Activated T-helper 17 cell treated with anti-CD3 and anti-CD28 coated beads, Interleukin-2, amount 50 U/mL, for 72 hours (primary cell): Measurements from ENCODE around the gene NCKAP5. TPM values are rescaled to one million over a fixed set of nuclear protein-coding genes. Genes with fewer than 3 reads are reported as not detected.

Experiments
- ATAC-seq: fragments of 150-1000 bp; cut with Tn5 transposase; replicated peaks from 2 replicates; pipeline ENCODE4 v1.10.0; 2021; ENCODE audit warnings: mild to moderate bottlenecking, moderate library complexity
- H3K27ac Mint-ChIP-seq: one replicate; pipeline ENCODE4 v1.8.0; 2022; ENCODE audit warnings: mixed read lengths
- H3K27me3 Mint-ChIP-seq: one replicate; pipeline ENCODE4 v1.8.0; 2022; ENCODE audit warnings: mixed read lengths
- H3K36me3 Mint-ChIP-seq: one replicate; pipeline ENCODE4 v1.8.0; 2022; ENCODE audit warnings: low read depth, mild to moderate bottlenecking, mixed read lengths
- H3K4me1 Mint-ChIP-seq: one replicate; pipeline ENCODE4 v1.8.0; 2022; ENCODE audit warnings: mixed read lengths
- H3K4me3 Mint-ChIP-seq: one replicate; pipeline ENCODE4 v1.8.0; 2022; ENCODE audit warnings: mild to moderate bottlenecking, mixed read lengths
- H3K9me3 Mint-ChIP-seq: one replicate; pipeline ENCODE4 v1.8.0; 2022; ENCODE audit warnings: mixed read lengths
- total RNA-seq, 2 donors: library from RNA; stranded (reverse); gene quantifications; one replicate each; pipeline ENCODE4 v1.2.3, GENCODE V29; 2022

The NCKAP5 gene
- total RNA-seq, 2 donors from 2014 or later: not detected

DNA sequence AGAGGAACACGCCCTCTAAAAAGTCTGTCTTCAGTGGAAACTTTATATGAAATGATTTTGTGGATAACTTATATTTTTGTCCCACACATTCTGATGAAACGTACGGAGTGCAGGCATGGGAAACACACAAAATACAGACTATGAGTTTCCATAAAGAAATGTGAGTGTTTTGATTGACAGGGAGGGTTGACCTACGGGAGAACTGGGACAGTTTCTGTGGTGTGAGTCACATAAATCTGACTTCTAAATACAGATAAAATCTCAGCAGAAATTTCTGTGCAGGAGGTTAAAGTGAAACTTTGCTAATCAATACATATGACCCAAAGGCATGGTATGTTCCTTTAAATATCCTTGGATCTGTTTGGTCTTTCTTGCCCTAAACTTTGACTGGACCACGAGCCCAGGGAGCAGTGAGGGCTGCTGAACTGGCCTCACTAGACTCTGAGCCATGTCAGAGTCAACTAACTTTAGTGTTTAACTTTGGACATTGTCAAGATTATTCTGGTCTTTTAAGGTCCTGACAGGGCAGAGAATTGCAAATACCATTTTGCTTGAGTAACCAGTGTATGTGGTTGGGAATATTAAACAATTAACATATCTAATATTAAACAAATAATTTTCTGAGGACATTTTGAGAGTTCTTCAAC, 691.4 kb downstream of the NCKAP5 start:
- Mint-ChIP-seq H3K4me3 (no peak overlapping the region), H3K27ac (no peak overlapping the region), H3K36me3 (no peaks in the 10 kb centered on the region), H3K27me3 (no peaks in the 10 kb centered on the region), H3K4me1 (no peaks in the 10 kb centered on the region), H3K9me3 (peaks cover 5% of the 10 kb centered on the region)
- no peak for ATAC-seq

DNA sequence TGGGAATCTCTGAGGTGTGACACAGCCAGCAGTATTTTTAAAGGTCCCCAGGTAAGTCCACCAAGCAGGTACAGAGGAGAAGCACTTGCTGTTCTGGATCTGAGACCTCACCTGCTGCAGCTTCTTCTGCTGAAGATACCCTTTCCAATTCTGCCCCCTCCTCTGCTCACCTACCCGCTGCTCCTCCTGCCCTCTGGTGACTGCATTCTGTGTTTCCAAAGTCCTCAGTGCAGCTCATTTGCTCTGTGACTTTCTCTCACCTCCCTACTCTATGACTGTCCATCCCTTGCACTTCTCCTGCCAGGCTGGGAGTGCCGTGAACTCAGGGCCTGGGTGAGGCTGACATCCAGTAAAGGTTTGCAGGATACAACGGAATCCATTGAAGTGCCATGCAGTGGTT, 693.1 kb downstream of the NCKAP5 start:
- H3K27me3 Mint-ChIP-seq: no peaks in the 10 kb centered on the region
- H3K9me3 Mint-ChIP-seq: peaks cover 5% of the 10 kb centered on the region
- H3K4me3 Mint-ChIP-seq: no peak overlapping the region
- no peak overlapping the region for H3K27ac Mint-ChIP-seq
- no peaks in the 10 kb centered on the region for H3K36me3 Mint-ChIP-seq
- no peak for ATAC-seq
- H3K4me1 Mint-ChIP-seq: no peaks in the 10 kb centered on the region

DNA sequence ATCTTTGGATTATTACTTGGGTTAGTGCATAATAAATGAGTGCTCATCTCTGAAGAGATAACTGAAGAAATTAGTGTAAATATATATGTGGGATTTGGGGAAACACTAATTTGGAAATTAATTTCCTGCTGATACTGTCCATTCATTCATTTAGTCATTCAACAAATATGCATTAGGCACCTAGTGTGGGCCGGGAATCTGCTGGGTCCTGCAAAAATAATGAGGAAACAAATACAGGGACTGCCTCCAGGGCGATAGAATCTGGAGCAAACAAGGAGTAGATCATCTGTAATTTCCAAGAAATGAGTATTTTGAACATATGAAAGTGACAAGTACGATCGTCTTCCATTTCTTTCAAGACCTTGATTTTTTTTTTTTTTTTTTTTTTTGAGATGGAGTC, 694.5 kb downstream of the NCKAP5 start:
- no peak for ATAC-seq
- no peak overlapping the region for H3K27ac Mint-ChIP-seq
- no peak overlapping the region for H3K4me3 Mint-ChIP-seq
- H3K4me1 Mint-ChIP-seq: no peaks in the 10 kb centered on the region
- no peaks in the 10 kb centered on the region for H3K27me3 Mint-ChIP-seq
- no peaks in the 10 kb centered on the region for H3K36me3 Mint-ChIP-seq
- H3K9me3 Mint-ChIP-seq: peaks cover 5% of the 10 kb centered on the region

DNA sequence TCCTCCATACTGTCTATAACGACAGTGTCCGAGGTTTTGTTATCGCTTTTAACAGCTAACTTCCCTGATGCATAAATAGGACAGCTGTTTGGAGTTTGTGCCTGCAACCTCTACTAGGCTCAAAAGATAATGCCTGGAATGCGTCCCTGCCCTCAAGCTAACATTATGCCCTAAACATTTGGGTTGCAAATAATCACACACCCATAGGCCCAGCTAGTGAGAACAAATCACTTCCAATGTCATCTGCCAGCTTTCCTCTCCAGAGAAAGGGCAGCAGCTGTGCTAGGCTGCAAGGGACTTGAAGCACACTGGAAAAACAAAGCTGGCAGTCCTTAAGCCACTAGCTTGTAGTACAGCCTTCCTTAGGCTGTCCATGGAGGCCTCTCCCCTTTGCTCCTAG, 696.4 kb downstream of the NCKAP5 start:
- no peak overlapping the region for H3K27ac Mint-ChIP-seq
- no peaks in the 10 kb centered on the region for H3K4me1 Mint-ChIP-seq
- no peaks in the 10 kb centered on the region for H3K9me3 Mint-ChIP-seq
- no peak overlapping the region for H3K4me3 Mint-ChIP-seq
- no peaks in the 10 kb centered on the region for H3K27me3 Mint-ChIP-seq
- no peaks in the 10 kb centered on the region for H3K36me3 Mint-ChIP-seq
- no peak for ATAC-seq

DNA sequence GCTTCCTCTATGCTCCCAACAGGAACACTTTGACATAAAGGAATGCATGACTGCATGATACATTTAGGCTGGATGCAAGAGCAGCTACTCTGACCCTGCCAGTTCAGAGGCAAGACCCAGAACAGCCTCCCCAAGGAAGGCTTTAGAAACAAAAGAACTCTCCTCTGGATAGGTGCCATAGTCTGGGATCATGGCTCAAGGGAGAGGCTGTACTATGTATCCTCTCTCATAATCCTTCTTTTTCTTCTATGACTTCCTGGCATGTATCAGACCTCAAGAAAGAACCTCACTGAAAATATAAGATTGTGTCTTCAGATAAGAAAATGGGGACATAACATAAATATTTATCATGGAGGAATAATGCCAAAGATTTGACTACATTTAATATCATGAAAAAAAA, 704.3 kb downstream of the NCKAP5 start:
- no peak for ATAC-seq
- no peak overlapping the region for H3K4me3 Mint-ChIP-seq
- peaks cover 9% of the 10 kb centered on the region for H3K9me3 Mint-ChIP-seq
- no peak overlapping the region for H3K27ac Mint-ChIP-seq
- no peaks in the 10 kb centered on the region for H3K36me3 Mint-ChIP-seq
- no peaks in the 10 kb centered on the region for H3K4me1 Mint-ChIP-seq
- H3K27me3 Mint-ChIP-seq: no peaks in the 10 kb centered on the region

DNA sequence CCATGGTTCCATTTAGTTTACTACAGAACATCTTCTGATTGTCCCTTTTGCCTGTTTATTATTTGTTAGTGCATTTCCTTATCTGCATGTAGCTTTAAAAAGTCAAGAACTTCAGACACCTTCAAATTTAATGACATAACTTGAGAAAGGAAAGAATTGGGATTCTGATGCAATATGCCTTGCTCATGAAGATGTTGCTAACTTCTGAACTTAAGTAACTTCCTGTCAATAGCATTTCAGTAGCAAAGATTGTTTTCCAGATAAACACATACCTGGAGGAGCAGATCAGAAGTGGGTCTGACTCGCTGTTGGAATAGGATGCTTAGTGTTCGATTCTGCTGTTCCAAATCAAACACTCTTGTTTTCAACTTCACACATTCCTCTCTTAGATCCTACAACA, 708.0 kb downstream of the NCKAP5 start:
- Mint-ChIP-seq H3K4me1 (no peaks in the 10 kb centered on the region), H3K27ac (no peak overlapping the region), H3K27me3 (no peaks in the 10 kb centered on the region), H3K4me3 (no peak overlapping the region), H3K36me3 (no peaks in the 10 kb centered on the region), H3K9me3 (peaks cover 13% of the 10 kb centered on the region)
- ATAC-seq: no peak

DNA sequence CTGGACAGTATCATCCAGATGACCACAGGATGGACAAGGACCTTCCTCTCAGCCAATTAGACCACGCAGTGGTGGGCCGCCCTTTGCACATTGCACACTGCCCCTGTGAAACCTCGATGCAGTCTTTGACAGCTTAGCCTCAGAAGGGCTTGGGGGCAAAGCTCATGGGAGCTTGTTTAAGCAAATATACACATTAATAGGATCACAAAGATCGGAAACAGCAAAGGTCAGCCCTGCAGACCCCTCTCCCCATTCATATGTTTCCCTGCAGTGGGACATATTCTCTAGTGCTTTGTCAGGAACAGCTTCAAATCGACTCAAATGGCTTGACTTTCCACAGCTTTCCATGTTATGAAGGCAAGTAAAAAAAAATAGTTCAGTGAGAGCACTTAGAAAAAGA, 708.7 kb downstream of the NCKAP5 start:
- Mint-ChIP-seq H3K4me1 (no peaks in the 10 kb centered on the region), H3K9me3 (peaks cover 13% of the 10 kb centered on the region), H3K27ac (no peak overlapping the region), H3K27me3 (no peaks in the 10 kb centered on the region), H3K4me3 (no peak overlapping the region), H3K36me3 (no peaks in the 10 kb centered on the region)
- ATAC-seq: no peak

DNA sequence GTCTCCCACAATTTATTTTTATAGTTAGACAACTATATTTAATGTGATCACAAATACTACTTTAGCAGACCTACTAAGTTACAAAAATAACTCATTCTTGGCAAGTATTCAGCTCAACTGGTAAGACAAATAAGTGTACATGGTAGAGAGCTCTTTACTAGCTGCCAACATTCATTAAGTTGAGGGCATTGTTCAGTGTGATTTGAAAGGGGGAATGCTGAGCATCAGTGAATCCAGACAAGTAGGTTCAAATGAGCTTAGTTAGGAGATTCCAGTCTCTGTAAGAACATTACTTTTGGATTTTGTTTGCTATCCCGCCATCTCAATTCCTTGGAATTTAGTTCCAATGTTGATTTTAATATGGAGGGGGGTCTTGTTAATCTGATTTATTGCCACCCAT, 710.9 kb downstream of the NCKAP5 start:
- no peaks in the 10 kb centered on the region for H3K4me1 Mint-ChIP-seq
- H3K27me3 Mint-ChIP-seq: no peaks in the 10 kb centered on the region
- peaks cover 13% of the 10 kb centered on the region for H3K9me3 Mint-ChIP-seq
- H3K4me3 Mint-ChIP-seq: no peak overlapping the region
- H3K36me3 Mint-ChIP-seq: no peaks in the 10 kb centered on the region
- no peak for ATAC-seq
- no peak overlapping the region for H3K27ac Mint-ChIP-seq

DNA sequence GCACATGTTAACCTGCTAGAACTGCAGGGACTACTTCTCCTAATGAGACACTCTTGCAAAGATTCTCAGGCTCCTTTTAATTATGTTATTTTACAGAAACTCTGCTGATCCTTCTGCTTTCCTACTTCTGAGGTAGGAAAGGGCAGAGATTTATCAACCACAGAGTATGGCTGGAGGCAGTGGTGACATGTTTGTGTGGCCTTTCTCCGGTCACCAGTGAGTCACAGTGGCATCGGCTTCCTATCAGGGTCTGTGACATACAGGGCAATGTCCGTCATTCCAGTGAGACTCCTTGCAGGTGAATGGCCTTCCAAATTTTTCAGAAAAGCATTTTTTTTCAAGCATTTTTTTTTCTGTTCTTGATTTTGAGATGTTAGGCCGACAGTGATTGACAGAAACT, 717.6 kb downstream of the NCKAP5 start:
- Mint-ChIP-seq H3K36me3 (no peaks in the 10 kb centered on the region), H3K9me3 (no peaks in the 10 kb centered on the region), H3K27me3 (peaks cover 6% of the 10 kb centered on the region), H3K4me1 (no peaks in the 10 kb centered on the region), H3K27ac (no peak overlapping the region), H3K4me3 (no peak overlapping the region)
- no peak for ATAC-seq

DNA sequence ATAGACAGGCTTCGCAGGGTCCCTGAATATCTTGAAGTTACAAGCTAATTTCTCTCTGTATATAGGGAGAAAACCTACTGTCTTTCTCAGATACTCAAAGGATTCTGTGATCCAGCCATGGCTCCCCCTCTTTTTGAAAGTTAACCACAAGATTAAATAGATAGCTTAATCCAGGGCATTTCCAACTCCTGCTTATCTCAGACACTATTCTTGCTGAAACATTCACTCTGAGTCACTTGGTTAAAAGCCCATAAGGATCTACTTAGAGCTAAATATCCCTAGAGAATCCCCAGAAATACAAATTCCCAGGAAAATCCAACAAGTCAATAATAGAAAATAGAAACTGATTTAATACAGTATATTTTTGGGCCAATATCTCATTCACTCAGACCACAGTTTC, 719.1 kb downstream of the NCKAP5 start:
- H3K4me1 Mint-ChIP-seq: no peaks in the 10 kb centered on the region
- no peak overlapping the region for H3K4me3 Mint-ChIP-seq
- ATAC-seq: no peak
- no peak overlapping the region for H3K27ac Mint-ChIP-seq
- H3K27me3 Mint-ChIP-seq: peaks cover 6% of the 10 kb centered on the region
- no peaks in the 10 kb centered on the region for H3K36me3 Mint-ChIP-seq
- no peaks in the 10 kb centered on the region for H3K9me3 Mint-ChIP-seq

DNA sequence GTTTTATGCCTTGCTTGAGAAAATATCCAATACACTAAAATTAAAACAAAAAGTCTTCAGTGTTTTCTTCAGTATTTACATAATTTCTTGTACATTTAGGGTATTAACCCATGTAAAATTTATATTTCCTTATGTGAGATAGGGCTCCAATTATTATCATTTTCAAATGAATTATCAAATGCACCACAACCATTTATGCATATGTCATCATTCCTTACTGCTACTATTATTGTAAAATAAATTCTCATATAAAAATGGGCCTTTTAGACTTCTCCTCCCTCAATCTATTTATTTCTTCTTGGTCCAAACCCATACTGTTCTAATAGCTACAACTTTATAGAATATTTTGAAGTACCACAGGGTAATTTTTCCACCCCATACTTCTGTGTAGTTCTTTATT, 722.9 kb downstream of the NCKAP5 start:
- no peak overlapping the region for H3K4me3 Mint-ChIP-seq
- no peaks in the 10 kb centered on the region for H3K4me1 Mint-ChIP-seq
- peaks cover 6% of the 10 kb centered on the region for H3K27me3 Mint-ChIP-seq
- no peaks in the 10 kb centered on the region for H3K36me3 Mint-ChIP-seq
- H3K27ac Mint-ChIP-seq: no peak overlapping the region
- no peaks in the 10 kb centered on the region for H3K9me3 Mint-ChIP-seq
- ATAC-seq: no peak

DNA sequence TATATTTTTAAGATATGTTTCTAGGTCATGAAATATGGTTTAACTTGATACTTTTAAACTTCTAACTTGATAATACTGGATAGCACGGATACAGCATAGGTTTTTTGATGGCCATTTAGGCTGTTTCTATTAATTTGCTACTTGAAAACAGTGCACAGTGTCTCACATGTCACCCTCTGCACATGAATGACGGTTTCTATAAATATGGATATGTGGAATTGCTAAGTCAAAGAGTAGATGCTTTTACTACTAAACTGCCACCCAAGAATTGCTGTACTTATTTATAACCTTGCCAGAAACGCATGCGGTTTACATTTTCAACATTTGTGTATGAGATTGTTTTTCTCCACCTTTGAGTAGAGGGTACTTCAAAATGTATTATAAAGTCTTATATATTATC, 723.7 kb downstream of the NCKAP5 start:
- Mint-ChIP-seq H3K36me3 (no peaks in the 10 kb centered on the region), H3K9me3 (no peaks in the 10 kb centered on the region), H3K27ac (no peak overlapping the region), H3K27me3 (peaks cover 6% of the 10 kb centered on the region), H3K4me1 (no peaks in the 10 kb centered on the region), H3K4me3 (no peak overlapping the region)
- no peak for ATAC-seq

DNA sequence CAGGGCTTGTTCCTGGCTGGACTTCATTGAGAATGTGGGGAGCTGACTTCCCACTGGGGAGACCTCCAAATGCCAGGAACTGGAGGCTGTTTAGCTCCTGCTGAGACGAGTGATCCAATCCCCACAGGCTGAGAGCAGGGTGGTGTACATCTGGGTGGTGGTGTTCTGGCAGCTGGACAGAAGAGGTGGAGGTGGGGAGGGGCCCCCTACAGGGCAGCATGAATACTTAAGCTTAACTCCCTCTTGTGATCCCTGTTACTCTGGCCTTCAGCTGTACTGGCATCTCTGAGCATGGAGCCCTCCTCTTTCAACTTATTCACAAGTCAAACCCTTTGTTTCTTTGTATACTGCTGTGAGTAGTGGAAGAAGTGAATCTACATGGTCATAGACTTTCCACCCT, 730.5 kb downstream of the NCKAP5 start:
- Mint-ChIP-seq H3K9me3 (peaks cover 18% of the 10 kb centered on the region), H3K27ac (no peak overlapping the region), H3K4me1 (no peaks in the 10 kb centered on the region), H3K27me3 (no peaks in the 10 kb centered on the region), H3K4me3 (no peak overlapping the region), H3K36me3 (no peaks in the 10 kb centered on the region)
- no peak for ATAC-seq

DNA sequence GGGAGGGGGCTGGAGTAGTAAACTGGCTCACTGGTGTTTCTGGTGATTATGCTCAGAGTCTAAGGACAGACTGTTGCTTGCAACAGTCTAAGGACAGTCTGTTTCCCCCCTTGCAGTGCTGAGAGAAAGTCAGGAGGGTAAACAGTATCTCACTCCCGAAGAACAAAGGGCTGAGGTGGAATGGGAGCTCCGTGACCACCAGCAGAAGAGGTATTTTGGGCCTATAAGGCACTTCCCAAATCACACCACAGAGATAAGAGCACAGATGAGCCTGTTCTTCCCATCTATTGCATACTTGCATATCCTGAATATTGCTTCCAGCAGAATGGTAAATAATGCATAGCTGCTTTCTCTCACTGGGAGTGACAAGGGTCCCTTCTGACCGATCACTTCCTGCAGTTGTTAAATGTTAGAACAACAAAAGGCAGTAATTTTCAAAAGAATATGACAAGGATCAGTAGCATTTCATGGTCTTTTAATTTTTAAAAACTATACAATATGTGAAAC, 737.9 kb downstream of the NCKAP5 start:
- ATAC-seq: no peak
- no peaks in the 10 kb centered on the region for H3K27me3 Mint-ChIP-seq
- H3K4me3 Mint-ChIP-seq: no peak overlapping the region
- H3K9me3 Mint-ChIP-seq: peaks cover 11% of the 10 kb centered on the region
- H3K27ac Mint-ChIP-seq: no peak overlapping the region
- H3K4me1 Mint-ChIP-seq: no peaks in the 10 kb centered on the region
- H3K36me3 Mint-ChIP-seq: no peaks in the 10 kb centered on the region

DNA sequence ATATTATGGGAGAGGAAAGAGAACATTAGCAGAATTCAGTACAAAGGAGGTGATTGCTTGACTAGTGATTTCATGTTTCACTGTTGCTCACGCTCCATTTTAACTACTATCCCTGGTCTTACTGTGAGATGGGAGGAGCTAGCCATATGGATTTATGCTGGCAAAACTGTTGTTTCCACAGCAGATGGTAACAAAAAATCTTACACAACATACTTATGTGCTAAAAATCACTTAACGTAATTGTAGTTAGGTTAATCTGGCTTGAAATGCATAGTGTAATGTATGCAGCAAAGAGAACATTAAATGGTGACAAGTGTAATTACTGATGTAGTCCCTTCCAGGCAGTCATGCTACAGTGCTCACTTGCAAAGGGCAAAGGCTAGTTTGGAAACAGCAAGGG, 742.7 kb downstream of the NCKAP5 start:
- H3K9me3 Mint-ChIP-seq: peaks cover 5% of the 10 kb centered on the region
- no peak overlapping the region for H3K27ac Mint-ChIP-seq
- H3K4me1 Mint-ChIP-seq: no peaks in the 10 kb centered on the region
- no peak overlapping the region for H3K4me3 Mint-ChIP-seq
- H3K27me3 Mint-ChIP-seq: no peaks in the 10 kb centered on the region
- H3K36me3 Mint-ChIP-seq: no peaks in the 10 kb centered on the region
- ATAC-seq: no peak

DNA sequence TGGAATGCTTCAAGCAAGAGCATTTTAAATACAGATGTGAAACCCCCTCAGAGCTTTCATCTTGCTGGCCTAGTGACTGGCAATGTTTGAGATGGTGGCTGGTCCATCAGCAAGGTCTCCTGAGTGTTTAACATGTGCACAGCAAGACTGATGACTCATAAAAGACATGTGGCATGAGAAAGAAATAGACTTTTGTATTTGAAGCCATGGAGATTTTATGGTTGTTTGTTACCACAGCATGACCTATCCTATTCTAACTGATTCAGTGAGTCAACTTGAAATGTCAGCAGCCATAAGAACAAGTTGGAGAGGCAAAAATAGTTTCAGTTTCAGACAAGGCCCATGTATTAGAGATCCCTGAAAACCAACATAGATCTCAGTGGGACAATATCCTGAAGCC, 743.5 kb downstream of the NCKAP5 start:
- no peak for ATAC-seq
- Mint-ChIP-seq H3K4me1 (no peaks in the 10 kb centered on the region), H3K36me3 (no peaks in the 10 kb centered on the region), H3K27me3 (no peaks in the 10 kb centered on the region), H3K27ac (no peak overlapping the region), H3K9me3 (peaks cover 5% of the 10 kb centered on the region), H3K4me3 (no peak overlapping the region)
